OCI-LY3 (cell line): ENCODE measurements around the gene CRYBB2.
"Not testable (repeated sequence)": the region's sequence is repeated elsewhere in the genome, so short reads cannot be mapped to it uniquely, and the experiment has no call there.

Experiments used
- EZH2phosphoT487 ChIP-seq: fragments of 200-600 bp; shearing (Covaris generic); IDR thresholded peaks from 2 replicates; pipeline ENCODE4 v1.6.1; 2018; ENCODE audit warnings: antibody characterized with exemption, mixed run types, low read depth
- TF ChIP-seq, protein P1 (sequence below): fragments of 200-600, 300-600 bp; sonication (generic); IDR thresholded peaks from 2 replicates; pipeline ENCODE4 v1.5.1; 2014; ENCODE audit warnings: antibody characterized with exemption, low read length, low read depth

DNA sequence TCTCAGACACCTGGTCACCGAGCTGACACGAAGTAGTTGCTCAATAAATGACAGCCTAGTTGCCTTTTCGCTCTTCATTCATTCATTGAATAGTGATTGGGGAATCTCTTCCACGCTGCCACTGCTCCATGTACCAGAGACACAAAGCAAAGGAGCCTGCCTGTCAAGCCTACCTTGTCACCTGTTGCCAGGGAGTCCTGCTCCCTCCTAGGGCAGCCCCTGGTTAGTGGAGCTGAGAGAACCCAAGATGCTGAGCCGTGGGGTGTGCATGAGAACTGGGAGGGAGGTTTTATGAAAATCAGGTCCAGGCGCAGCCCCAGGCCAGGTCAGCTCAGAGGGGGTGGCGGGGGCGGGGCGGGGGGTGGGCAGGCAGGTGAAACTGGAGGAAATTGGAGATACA is 18.6 kb downstream of the CRYBB2 start:
- TF ChIP-seq, protein P1, sequence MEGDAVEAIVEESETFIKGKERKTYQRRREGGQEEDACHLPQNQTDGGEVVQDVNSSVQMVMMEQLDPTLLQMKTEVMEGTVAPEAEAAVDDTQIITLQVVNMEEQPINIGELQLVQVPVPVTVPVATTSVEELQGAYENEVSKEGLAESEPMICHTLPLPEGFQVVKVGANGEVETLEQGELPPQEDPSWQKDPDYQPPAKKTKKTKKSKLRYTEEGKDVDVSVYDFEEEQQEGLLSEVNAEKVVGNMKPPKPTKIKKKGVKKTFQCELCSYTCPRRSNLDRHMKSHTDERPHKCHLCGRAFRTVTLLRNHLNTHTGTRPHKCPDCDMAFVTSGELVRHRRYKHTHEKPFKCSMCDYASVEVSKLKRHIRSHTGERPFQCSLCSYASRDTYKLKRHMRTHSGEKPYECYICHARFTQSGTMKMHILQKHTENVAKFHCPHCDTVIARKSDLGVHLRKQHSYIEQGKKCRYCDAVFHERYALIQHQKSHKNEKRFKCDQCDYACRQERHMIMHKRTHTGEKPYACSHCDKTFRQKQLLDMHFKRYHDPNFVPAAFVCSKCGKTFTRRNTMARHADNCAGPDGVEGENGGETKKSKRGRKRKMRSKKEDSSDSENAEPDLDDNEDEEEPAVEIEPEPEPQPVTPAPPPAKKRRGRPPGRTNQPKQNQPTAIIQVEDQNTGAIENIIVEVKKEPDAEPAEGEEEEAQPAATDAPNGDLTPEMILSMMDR, result not testable (repeated sequence)
- not testable (repeated sequence) for TF ChIP-seq EZH2phosphoT487
